ENCODE measurements around the gene STARD3. TPM values are rescaled to one million over a fixed set of nuclear protein-coding genes. Genes with fewer than 3 reads are reported as not detected.

The STARD3 gene
- total RNA-seq, 6 experiments from 2014 or later: 44.0 to 52.3 (median 46.3) TPM

DNA sequence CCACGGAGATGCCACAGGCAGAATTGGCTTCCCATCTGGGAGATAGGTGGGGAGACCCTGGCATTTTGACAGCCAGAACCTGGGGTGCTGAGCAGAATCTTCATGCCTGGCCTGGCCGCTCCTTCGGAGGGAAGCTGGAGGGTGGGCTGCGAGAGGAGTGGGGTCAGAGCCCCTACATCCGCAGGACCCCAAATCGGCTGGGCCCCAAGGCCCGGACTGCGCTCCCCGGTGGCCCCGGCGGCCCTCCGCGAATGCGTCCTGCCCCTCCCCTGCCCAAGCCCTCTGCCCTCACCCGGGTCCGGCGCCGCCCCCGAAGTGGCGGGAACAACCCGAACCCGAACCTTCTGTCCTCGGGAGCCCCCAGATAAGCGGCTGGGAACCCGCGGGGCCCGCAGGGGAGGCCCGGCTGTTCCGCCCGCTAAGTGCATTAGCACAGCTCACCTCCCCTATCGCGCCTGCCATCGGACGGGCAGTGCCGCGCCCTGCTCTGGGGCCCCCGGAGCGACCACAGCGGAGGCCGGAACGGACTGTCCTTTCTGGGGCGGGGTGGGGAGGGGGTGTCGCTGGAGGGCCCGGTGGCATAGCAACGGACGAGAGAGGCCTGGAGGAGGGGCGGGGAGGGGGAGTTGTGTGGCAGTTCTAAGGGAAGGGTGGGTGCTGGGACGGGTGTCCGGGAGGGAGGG is 30.5 kb downstream of the STARD3 start:
- H3K4me3 Mint-ChIP-seq: no peak overlapping the region
- TF ChIP-seq, protein P1, sequence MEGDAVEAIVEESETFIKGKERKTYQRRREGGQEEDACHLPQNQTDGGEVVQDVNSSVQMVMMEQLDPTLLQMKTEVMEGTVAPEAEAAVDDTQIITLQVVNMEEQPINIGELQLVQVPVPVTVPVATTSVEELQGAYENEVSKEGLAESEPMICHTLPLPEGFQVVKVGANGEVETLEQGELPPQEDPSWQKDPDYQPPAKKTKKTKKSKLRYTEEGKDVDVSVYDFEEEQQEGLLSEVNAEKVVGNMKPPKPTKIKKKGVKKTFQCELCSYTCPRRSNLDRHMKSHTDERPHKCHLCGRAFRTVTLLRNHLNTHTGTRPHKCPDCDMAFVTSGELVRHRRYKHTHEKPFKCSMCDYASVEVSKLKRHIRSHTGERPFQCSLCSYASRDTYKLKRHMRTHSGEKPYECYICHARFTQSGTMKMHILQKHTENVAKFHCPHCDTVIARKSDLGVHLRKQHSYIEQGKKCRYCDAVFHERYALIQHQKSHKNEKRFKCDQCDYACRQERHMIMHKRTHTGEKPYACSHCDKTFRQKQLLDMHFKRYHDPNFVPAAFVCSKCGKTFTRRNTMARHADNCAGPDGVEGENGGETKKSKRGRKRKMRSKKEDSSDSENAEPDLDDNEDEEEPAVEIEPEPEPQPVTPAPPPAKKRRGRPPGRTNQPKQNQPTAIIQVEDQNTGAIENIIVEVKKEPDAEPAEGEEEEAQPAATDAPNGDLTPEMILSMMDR (IDR thresholded peaks at IDR 0.05): no peak
- DNase-seq: no peak
- peaks cover 18% of the 10 kb centered on the region for H3K4me1 Mint-ChIP-seq (ENCODE audit: low read depth)
- H3K36me3 Mint-ChIP-seq (ENCODE audit: low read depth): no peaks in the 10 kb centered on the region
- peaks cover 40% of the 10 kb centered on the region for H3K27me3 Mint-ChIP-seq (ENCODE audit: insufficient read depth)
- no peaks in the 10 kb centered on the region for H3K9me3 Mint-ChIP-seq
- no peak overlapping the region for H3K27ac Mint-ChIP-seq

DNA sequence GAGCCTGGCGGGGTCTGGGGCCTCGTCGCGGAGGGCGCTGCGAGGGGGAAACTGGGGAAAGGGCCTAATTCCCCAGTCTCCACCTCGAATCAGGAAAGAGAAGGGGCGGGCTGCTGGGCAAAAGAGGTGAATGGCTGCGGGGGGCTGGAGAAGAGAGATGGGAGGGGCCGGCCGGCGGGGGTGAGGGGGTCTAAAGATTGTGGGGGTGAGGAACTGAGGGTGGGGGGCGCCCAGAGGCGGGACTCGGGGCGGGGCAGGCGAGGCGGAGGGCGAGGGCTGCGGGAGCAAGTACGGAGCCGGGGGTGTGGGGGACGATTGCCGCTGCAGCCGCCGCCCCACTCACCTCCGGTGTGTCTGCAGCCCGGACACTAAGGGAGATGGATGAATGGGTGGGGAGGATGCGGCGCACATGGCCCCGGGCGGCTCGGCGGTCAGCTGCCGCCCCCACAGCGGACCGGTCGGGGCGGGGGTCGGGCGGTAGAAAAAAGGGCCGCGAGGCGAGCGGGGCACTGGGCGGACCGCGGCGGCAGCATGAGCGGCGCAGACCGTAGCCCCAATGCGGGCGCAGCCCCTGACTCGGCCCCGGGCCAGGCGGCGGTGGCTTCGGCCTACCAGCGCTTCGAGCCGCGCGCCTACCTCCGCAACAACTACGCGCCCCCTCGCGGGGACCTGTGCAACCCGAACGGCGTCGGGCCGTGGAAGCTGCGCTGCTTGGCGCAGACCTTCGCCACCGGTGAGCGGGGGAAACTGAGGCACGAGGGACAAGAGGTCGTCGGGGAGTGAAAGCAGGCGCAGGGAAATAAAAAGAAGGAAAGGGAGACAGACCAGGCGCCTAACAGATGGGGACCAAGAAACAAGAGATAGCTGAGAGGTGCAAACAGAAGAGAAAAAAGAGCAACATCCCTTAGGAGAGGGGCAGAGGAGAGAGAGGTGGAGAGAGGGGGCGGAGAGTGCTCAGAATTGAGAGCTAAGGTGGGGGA is 31.3 kb downstream of the STARD3 start, which contains the start of gene PNMT:
PNMT (plus strand) TSS at position 509 of the 980 bp plus-strand sequence; CDS start at position 532, 23 bp downstream.
- TF ChIP-seq, protein P1 (IDR thresholded peaks at IDR 0.05): peak; percentile 78
- H3K27me3 Mint-ChIP-seq (ENCODE audit: insufficient read depth): peaks cover 47% of the 10 kb centered on the region
- H3K9me3 Mint-ChIP-seq: no peaks in the 10 kb centered on the region
- 0 out of 2 replicates have a peak within 1 kb of the TSS, but pooled peaks have one; percentile 9 for H3K4me3 Mint-ChIP-seq
- H3K4me1 Mint-ChIP-seq (ENCODE audit: low read depth): peaks cover 18% of the 10 kb centered on the region
- H3K36me3 Mint-ChIP-seq (ENCODE audit: low read depth): no peaks in the 10 kb centered on the region
- H3K27ac Mint-ChIP-seq: no peak within 1 kb of the TSS
- DNase-seq: no peak

DNA sequence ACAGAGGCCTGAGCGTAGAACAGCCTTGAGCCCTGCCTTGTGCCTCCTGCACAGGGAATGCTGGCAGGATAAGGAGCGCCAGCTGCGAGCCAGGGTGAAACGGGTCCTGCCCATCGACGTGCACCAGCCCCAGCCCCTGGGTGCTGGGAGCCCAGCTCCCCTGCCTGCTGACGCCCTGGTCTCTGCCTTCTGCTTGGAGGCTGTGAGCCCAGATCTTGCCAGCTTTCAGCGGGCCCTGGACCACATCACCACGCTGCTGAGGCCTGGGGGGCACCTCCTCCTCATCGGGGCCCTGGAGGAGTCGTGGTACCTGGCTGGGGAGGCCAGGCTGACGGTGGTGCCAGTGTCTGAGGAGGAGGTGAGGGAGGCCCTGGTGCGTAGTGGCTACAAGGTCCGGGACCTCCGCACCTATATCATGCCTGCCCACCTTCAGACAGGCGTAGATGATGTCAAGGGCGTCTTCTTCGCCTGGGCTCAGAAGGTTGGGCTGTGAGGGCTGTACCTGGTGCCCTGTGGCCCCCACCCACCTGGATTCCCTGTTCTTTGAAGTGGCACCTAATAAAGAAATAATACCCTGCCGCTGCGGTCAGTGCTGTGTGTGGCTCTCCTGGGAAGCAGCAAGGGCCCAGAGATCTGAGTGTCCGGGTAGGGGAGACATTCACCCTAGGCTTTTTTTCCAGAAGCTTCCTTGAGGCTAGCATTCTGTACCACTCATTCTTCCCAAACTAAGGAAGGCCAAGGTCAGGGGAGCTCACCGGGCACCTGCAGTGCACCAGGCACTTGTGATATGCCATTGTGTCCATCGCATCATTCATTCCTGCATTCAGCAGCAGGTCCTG is 33.2 kb downstream of the STARD3 start:
- Mint-ChIP-seq H3K9me3 (no peaks in the 10 kb centered on the region), H3K27ac (no peak overlapping the region), H3K4me1 (ENCODE audit: low read depth) (peaks cover 12% of the 10 kb centered on the region), H3K27me3 (ENCODE audit: insufficient read depth) (peaks cover 43% of the 10 kb centered on the region), H3K36me3 (ENCODE audit: low read depth) (no peaks in the 10 kb centered on the region), H3K4me3 (no peak overlapping the region)
- no peak for DNase-seq
- TF ChIP-seq, protein P1 (IDR thresholded peaks at IDR 0.05): no peak

DNA sequence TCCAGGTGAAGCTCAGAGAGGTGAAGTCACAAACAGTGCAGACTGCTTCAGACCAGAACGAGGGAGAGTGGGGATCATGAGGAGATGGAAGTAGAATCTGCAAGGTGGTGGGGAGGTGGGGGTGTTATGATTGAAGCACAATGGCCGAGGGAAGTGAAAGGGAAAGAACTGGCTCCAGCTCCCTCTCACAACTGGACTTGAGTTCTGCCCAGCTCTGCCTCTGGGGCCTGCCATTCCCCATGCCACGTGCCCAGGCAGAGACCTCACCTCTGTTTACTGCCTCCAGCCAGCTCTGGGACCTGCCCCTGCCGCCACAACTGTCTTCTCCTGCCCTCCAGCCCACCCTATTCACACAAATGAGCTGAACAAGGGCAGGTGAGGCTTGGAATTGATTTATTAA is 33.8 kb downstream of the STARD3 start:
- TF ChIP-seq, protein P1 (IDR thresholded peaks at IDR 0.05): no peak
- Mint-ChIP-seq H3K27me3 (ENCODE audit: insufficient read depth) (peaks cover 40% of the 10 kb centered on the region), H3K4me1 (ENCODE audit: low read depth) (peaks cover 12% of the 10 kb centered on the region), H3K4me3 (no peak overlapping the region), H3K9me3 (no peaks in the 10 kb centered on the region), H3K27ac (no peak overlapping the region), H3K36me3 (ENCODE audit: low read depth) (no peaks in the 10 kb centered on the region)
- no peak for DNase-seq

Data from HFFc6 (cell line).